NCI-H187 treated with DMSO at 0.1 percent for 48 hours (cell line): ENCODE measurements around the gene C1orf35.
"Not testable (repeated sequence)": the region's sequence is repeated elsewhere in the genome, so short reads cannot be mapped to it uniquely, and the experiment has no call there.

ENCODE experiments used
- DNase-seq: peaks from one replicate; lab custom pipeline; 2025; lab: John Stamatoyannopoulos, UW

Gene C1orf35

DNA sequence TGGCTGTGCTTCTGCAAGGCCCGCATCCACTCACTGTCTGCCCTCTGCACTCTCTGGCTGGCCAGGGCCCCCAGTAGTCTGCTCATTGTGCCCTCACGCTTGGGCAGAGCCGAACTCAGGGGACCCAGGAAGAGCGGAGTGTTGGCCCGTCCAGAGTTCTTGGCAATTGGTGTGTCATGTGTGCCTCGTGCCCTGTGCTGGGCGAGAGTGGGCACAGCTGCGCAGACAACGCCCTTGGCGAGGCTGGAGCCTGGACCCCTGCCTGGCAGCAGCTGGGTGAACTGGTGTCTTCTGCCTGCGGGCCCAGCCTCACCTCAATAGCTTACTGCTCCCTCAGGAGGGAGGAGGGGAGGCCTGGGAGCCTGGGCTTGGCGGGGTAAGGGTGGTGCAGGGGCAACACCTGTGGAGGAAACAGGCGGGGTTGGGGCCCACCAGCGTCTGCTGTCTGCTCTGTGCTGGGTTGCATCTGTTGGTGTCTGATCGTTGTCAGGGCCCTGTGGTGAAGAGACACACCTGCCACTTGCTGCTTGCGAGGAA lies 39.1 kb upstream of the C1orf35 start:
- DNase-seq, result no peak

DNA sequence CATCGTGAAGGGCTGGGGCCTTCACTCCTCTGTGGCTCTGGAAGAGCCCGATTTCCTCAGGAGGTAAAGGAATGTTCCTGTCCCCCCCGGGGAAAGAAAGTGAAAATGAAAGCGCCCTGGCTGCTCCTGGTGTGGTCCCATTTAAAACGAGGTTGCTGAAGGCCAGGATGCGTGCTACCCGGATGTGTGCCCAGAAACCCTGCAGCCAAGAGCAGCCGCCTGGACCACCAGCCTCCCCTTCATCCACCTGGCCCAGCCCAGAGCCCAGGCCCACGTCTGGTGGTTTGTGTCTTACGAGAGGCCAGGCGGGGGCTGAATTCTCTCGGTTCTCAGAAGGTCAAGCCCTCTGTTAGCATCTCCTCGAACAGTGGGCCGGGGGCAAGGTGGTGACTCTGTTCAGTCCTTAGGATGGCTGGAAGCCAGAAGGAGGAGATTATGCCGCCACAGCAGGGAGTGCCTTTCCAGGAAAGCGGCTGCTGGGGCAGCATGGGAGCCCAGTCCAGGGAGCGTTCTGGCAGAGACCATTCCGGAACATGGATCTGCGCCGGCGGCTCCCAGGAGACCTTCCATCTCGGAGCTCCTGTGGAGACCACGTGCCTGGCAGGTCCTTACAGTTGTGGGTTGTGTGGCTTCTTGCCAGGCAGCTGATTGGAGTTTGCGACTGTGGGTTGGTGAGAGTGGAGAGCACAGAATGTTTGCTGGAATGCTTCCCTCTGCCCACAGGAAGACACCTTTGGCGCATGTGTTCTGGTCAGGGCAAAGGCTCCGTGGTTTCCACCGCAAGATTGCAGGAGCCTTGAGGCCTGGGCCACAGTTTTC lies 38.3 kb upstream of the C1orf35 start:
- DNase-seq, result no peak

DNA sequence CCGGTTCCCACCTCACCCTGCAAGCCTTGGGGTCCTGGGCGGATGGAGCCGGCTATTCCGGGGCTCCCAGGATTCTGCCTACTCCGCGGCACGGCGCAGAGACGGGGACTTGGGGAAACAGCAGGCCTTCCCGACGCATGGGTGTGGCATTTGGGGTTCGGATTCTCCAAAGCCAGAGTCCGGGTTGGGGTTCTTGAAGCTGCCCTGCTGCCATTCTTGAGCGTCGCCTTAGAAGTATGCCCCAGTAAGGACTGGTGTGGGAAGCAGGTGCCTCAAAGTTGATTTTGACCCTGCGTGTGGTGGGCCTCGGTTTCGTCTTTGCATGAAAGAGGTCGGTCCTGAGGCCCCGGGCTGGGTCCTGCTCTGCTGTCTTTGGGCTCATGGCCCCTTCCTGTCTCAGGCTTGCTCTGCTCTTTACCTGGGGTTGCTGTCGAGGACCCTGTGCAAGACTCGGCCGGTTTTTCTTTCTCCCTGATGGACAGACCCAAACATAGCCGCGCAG lies 37.6 kb upstream of the C1orf35 start:
- no peak for DNase-seq

DNA sequence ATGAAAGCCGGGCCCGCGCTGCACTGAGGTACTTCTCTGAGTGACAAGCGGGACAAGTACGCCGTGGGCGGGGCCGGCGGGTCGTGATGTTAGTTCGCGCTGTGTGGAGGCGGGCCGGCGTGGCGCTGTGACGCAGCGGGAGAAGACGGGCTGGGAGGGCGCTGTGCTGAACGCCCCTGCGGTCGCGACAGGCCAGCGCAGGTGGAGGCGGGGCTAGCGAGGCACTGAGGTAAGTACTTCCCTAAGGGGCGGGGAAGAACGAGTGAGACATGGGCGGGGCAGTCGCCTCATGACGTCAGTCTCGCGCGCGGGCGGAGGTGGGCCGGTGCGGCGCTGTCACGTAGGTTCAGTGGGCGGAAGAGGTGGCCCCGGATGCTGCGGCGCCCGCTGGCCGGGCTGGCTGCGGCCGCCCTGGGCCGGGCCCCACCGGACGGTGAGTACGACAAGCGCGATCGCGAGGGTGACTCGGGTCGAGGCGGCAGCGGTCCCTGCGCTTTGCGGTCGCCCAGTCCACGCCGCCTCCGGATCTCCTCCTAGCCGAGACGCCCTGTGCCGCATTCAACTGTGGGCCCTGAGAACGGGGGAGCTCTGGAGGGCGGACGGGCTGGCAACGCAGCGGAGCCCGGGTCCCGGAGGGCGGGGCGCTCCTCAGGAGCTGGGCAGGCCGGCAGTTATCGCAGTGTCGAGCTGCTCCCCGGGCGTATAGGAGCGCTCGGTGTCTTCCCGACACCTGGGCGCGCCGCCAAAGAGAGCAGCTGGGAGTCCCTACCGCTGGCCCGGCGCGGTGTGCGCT lies 37.0 kb upstream of the C1orf35 start, which contains the start of gene GUK1:
Gene GUK1 (plus strand): TSS at position 349 of the 793 bp plus-strand sequence. CDS start 24 bp downstream, at position 373.
- DNase-seq, result peak; percentile 70

DNA sequence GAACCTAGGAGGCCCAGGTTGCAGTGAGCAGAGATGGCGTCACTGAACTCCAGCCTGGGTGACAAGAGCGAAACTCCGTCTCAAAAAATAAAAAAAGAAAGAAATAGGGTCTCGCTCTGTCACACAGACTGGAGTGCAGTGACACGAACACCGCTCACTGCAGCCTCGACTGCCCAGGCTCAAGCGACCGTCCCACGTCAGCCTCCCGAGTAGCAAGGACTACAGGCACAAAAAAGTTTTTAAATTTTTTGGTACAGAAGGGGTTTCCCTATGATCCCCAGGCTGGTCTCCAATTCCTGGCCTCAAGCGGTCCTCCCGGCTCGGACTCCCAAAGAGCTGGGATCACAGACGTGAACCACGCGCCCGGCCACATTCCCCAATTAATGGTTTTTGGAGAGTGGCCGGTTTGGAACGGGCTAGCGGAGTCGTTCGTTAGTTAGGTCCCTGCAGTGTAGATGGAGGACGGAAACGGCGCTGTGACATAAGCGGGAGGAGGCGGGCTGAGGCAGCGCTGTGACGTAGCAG lies 36.3 kb upstream of the C1orf35 start:
- no peak for DNase-seq

DNA sequence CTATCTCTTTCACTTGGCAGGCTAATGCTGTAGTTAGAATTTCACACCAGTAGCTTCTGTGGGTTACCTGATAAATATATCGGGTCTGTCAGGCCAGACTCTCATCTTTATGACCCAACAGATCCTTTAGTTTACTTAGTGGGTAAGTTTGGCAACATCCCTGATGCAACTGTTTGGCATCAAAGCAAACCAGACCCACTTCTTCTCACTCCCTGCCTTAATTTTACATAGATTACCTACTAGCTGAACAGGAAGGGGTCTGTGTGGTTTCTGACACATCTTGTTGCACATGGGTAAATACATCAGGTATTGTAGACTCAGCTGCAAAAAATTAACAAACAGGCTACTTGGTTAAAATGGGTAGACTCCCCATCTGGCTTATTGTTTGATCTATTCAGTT lies 33.8 kb upstream of the C1orf35 start:
- no peak for DNase-seq

DNA sequence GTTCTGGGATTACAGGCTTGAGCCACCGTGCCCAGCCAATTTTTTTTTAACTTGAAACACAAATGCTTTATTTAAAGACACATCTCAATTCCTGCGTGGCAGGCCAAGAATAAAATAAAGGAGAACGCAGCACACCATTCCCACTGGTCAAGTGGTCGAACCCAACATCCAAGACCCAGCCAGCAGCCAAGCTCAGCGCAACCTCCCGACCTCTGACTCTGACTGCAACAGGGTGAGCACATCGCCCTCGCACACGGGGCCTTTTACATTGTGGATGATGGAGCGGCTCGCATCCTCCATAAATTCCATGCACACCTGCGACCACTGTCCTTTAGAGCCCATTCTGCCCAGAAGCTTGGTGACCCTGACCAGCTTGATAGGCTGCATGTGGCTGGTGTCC lies 31.5 kb upstream of the C1orf35 start:
- no peak for DNase-seq

DNA sequence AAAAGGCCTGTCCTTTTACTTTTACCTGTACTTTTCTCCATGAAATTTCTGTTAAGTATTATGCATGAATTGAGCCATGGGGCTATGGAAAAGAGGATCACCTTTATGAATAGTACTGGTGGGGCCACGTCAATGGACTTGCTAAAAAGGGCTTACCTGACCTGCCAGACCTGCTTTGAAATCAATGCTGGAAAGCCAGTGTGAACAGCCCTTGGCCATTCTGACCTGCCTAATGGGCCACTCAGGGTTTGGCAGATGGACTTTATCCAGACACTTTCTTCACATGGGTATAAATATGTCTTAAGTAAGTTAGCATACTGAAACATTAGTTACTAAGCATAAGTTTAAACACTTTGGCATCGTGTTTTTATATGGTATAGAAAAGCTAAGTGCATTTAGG lies 28.6 kb upstream of the C1orf35 start:
- DNase-seq, result no peak

DNA sequence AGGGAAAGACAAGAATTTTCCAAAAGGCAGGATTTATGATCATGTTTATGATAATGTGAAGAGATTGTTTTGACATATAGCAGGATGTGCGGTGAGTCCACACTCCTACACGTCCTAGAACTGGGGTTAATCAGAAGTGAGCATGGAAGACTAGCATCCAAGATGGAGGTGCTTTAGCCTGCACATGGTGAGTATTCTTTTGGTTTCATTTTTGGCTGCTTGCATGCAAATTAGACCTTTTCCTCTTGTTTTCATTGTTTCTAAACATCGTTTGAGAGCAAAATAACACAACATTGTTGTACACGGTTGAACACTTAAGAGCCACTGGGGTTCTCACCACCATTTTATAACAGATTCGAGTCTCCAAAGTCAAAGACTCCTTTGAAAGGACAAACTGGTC lies 22.1 kb upstream of the C1orf35 start:
- DNase-seq, result no peak

DNA sequence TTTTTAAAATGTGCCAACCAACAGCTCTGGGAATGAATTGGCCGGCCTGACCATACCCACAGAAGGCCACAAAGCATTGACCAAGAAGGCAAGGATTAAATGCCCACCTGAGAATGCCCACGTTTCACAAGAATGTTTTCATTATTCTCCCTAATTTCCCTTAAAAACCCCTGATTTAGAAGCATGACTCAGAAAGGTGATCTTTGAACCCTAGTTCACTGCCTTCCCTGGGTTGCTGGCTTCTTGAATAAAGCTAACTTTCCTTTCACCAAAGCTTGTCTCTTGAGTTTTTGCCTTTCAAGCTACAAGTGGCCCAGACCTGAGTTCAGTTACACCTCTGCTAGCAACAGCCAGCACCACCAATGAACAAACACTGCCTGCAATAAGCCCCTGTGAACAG lies 20.4 kb upstream of the C1orf35 start:
- DNase-seq, result no peak

DNA sequence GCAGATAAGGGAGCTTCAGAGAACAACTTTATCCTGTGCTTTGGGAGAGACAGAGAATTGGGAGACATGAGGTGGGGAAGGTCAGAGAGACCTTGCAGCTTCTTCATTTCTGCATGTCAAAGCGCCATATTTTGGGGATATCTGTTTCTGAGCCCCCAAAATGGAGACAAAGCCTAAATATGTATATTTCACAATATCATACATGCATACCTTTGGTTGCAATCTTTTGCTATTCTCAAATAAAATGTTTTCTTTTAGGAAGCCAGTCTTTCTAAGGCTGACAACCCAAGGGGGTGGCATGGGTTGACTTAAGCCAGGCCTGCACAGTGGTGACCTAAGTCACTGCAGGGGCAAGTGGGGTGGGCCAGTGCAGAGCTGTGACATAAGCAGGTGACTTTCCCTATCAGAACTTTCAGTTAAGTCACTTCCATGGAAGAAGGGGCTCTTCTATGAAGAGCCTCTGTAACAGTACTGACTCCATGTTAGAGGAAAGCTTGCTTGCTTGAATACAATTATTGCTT lies 19.9 kb upstream of the C1orf35 start:
- no peak for DNase-seq

DNA sequence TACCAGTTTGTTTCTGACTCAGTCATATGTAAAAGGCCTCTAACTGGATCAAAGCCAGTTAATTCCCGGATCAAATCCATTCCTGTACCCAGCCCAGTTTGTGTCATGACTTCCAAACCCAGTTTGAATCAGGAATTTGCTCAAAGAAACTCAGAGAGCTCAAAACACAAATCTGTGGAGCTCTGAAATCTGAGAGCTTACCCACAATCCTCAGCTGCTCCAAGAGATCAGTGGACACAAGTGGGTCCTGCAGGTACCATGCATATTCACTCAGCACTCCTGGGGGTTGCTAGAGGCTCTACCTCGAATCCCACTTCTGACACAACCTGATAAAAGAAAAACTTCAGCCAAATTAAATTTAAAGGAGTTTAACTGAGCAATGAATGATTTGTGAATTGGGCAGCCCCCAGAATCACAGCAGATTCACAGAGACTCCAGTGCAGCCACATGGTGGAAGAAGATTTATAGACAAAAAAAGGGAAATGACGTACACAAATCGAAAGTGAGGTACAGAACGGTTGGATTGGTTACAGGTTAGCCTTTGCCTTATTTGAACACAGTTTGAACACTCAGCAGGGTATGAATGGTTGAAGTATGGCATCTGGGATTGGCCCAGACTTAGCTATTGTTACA lies 17.8 kb upstream of the C1orf35 start:
- DNase-seq, result no peak

DNA sequence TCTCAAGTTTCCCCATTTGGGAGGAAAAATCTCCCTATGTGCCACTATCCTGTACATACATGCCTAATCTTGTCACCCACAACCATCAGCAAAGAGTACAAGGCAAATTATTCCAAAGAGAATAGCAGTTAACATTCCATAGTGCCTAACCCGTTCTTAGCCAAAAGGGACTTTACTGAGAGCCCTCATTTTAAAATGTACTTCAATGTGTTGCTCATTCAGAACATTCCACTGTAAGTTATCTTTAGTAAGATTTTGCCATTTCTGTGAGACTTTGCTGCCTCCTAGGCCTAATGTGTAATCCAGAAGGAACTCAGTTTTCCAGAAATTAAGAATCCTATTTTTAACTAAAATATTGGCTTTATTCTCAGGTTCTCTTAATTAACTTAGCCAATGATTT lies 17.2 kb upstream of the C1orf35 start:
- no peak for DNase-seq

DNA sequence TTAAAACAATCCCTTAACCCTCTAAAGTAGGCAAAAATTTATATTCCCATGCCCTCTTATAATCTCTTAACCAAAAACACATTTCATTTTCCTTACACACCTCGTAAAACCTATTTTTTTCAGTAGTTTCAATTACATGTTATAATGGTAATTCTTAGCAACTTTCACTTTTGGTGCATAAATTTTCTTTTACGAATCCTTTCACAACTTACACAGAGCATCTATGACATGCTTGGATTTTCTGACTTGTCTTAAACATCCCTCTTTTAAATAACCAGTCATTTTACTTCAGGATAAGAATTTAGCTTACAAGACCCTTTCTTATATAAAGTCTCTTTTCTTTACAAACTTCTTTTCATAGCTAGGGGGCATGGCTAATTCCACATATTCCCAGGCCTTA lies 14.9 kb upstream of the C1orf35 start:
- DNase-seq, result no peak

DNA sequence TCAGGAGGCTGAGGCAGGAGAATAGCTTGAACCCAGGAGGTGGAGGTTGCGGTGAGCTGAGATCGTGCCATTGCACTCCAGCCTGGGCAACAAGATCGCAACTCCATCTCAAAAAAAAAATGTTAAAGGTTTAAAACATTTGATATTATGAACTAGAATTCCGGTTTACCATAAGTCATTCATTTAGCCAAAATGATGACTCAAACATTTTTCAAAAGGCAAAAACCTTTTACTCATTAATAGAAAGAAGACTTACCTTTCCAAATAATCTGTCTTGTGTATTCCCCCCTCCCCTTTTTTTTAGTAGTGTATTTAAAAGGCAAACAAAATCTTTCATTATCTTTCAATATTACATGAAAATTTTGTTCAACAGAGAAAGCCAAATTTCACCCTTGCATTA lies 14.2 kb upstream of the C1orf35 start:
- no peak for DNase-seq

DNA sequence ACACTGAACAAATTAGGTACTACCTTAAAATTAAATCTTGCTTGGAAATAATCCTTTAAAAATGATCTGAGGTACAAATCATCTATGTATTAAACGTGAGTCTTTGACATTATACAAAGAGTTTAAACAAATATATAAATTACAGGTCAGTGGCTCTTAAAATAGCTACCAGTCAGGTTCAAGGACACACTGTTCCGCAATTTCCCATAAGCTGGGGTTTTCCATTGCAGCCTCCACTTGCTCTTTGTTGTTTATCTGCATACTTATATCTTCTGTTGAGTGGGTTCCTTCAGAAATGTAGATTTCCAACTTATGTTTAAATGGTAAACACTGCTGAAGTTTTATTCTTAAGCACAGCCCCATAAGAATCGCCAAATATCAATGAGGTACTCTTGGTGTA lies 11.7 kb upstream of the C1orf35 start:
- DNase-seq, result no peak

DNA sequence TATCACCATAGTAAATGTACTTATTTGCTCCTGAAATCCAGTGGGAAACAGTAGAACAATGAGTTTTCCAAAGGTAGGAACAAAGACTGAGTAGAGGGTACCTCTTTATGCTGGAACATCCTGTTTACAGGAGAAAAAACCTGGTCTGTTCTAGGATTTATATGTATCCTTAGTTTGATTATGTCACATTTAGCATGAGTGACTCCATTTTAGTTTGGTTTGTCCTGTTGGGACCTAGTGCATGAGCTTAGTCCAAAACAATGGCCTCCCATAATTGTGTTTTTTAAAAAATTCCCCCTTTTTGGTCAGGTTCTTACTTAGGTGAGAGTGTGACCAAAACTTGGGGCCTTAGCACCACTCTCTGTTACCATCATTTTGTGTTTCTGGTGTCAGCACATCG lies 9.5 kb upstream of the C1orf35 start:
- DNase-seq, result no peak

DNA sequence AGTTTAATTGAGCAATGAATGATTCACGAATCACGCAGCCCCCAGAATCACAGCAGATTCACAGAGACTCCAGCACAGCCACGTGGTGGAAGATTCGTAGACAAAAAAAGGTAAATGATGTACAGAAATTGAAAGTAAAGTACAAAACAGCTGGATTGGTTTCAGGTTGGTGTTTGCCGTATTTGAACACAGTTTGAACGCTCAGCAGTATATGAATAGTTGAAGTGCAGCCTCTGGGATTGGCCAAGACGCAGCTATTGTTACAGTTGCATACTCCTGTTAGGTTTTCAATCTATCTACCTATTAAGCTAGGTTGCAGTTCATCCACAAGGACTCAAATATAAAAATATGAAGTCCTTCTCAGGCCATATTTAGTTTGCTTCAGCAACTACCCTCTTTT lies 9.0 kb upstream of the C1orf35 start:
- DNase-seq, result no peak

DNA sequence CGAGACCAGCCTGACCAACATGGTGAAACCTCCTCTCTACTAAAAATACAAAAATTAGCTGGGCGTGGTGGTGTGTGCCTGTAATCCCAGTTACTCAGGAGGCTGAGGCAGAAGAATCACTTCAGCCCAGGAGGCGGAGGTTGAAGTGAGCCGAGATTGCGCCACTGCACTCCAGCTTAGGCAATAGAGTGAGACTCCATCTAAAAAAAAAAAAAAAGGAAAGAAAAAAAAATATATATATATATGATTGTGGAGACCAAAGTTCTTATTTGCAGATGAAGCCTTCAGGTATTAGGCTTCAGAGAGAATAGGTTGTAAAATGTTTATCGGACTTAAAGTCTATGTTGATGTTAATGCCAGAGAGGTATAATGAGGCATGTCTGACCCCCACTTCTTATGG lies 8.2 kb upstream of the C1orf35 start:
- DNase-seq, result not testable (repeated sequence)

DNA sequence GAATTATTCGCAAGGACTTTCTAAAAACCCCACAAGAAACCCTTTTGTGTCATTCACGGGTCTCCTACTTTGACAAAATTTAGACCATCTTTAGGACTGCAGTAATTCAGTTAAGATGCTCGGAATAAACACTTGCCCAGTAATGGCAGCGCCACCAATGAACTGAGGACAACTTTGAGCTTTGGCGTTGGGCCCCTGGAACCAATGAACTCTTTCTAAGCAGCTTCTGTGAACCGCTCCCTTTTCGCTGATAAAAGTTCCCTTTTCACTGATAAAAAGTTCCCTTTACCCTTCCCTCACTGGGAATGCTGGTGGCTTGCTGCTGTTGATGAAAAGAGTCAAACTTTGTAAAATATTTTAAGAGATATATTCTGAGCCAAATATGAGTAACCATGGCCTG lies 7.4 kb upstream of the C1orf35 start:
- DNase-seq, result no peak

DNA sequence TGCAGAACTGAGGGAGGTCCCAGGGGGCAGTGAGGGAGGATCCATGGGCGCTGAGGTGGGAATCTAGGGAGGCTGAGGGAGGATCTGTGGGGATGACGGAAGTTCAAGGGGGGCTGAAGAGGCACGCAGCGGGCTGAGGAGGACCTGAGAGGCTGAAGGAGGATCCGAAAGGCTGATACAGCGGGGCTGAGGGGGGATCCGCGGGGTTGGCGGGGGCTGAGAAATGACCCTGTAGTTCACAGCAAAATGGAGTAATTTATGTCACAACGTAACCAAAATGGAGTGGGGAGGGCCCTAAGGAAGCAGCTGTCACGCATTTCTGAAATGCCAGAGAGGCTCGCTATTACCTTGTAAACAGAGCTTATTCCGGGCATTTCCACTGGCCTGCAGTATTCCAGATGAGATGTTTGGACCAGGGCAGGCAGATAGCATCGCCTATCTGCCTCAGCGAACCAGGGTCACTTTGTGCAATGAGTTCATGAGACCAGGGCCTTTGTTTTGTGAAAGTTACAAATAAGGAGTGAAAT lies 6.9 kb upstream of the C1orf35 start:
- no peak for DNase-seq
